K562 (cell line): Measurements from ENCODE around the gene RAD50. TPM values are rescaled to one million over a fixed set of nuclear protein-coding genes. Genes with fewer than 3 reads are reported as not detected.

ENCODE experiments used
- ATAC-seq: fragments of 200-7000 bp; cut with Tn5 transposase; 3 replicates; pipeline ENCODE4 v1.9.1; 2020; ENCODE audit warnings: moderate library complexity
- BruUV-seq: library from RNA; stranded (reverse); fragments of 400-500 nt; replicated peaks from 2 replicates; lab custom pipeline; 2021; lab: Mats Ljungman, UMichigan
- CTCF ChIA-PET: fragments of 300-600 bp; formaldehyde crosslinking; extraction: SDS; loops from one replicate; lab custom pipeline; 2021; ENCODE audit warnings: low intra/inter-chr PET ratio; lab: Yijun Ruan, JAX
- POLR2A ChIA-PET: fragments of 300-600, 350-650 bp; sonication (Branson Sonifier 250); formaldehyde crosslinking; extraction: SDS; loops from one replicate; lab custom pipeline; 2021; ENCODE audit warnings: antibody characterized with exemption, inconsistent platforms; lab: Yijun Ruan, JAX
- DNase-seq, 4 experiments: peaks; one replicate each; pipeline versions ENCODE4 v3.0.0 to v3.0.0-alpha.2; 2011 to 2018; ENCODE audit warnings: low spot score in 3 of 4, mixed read lengths in 3 of 4; ENCODE audit errors: extremely low read depth in 1 of 4
- FAIRE-seq: peaks from 2 replicates; lab custom pipeline; 2011; peaks lifted over from hg19 to GRCh38; lab: Jason Lieb, UNC
- H2AFZ ChIP-seq: 2 replicates; pipeline ENCODE4 v1.6.0; 2011; ENCODE audit warnings: low read depth, low read length, control low read depth, inconsistent platforms
- H3K27ac ChIP-seq: fragments of 200-600 bp; 3 replicates; pipeline ENCODE4 v1.8.0; 2011; ENCODE audit warnings: low read depth, mild to moderate bottlenecking, control low read depth, inconsistent platforms, low read length, moderate library complexity, mixed read lengths; ENCODE audit errors: extremely low read depth
- H3K27me3 ChIP-seq, 2 experiments: fragments of 300-600 bp in 1 of 2; 2 replicates in 1 of 2; 3 replicates in 1 of 2; pipeline versions ENCODE4 v1.6.0 to v1.8.0; 2011; ENCODE audit warnings: inconsistent platforms in 2 of 2, low read length in 2 of 2, mild to moderate bottlenecking in 1 of 2, mixed read lengths in 1 of 2, moderate library complexity in 1 of 2; ENCODE audit not compliant: control insufficient read depth in 2 of 2, insufficient read depth in 2 of 2
- H3K36me3 ChIP-seq: fragments of 300-600 bp; 3 replicates; pipeline ENCODE4 v1.8.0; 2011; ENCODE audit warnings: mild to moderate bottlenecking, low read length, inconsistent platforms; ENCODE audit not compliant: control insufficient read depth, insufficient read depth
- H3K4me1 ChIP-seq, 2 experiments: fragments of 200-600 bp in 1 of 2; replicated peaks in 1 of 2; 2 replicates in 1 of 2; 3 replicates in 1 of 2; pipeline versions ENCODE4 v1.5.1 to v1.8.0; 2011; ENCODE audit warnings: inconsistent platforms in 2 of 2, low read length in 2 of 2, mild to moderate bottlenecking in 1 of 2, mixed read lengths in 1 of 2, moderate library complexity in 1 of 2; ENCODE audit not compliant: control insufficient read depth in 2 of 2, insufficient read depth in 2 of 2
- H3K4me2 ChIP-seq: 2 replicates; pipeline ENCODE4 v1.6.1; 2011; ENCODE audit warnings: low read length, control low read depth, inconsistent platforms, mixed read lengths; ENCODE audit not compliant: insufficient read depth
- H3K4me3 ChIP-seq: fragments of 200-600 bp; sonication (generic), shearing (Covaris generic); 2 replicates; pipeline ENCODE4 v1.5.1; 2016; ENCODE audit warnings: control low read depth, inconsistent platforms
- H3K79me2 ChIP-seq: fragments of 200-600 bp; 3 replicates; pipeline ENCODE4 v1.8.0; 2011; ENCODE audit warnings: low read length, inconsistent platforms; ENCODE audit not compliant: control insufficient read depth, insufficient read depth
- H3K9ac ChIP-seq, 2 experiments: 2 replicates each; pipeline versions ENCODE4 v1.6.0 to v1.6.1; 2011; ENCODE audit warnings: low read depth in 2 of 2, low read length in 2 of 2, control low read depth in 1 of 2, inconsistent platforms in 1 of 2, mild to moderate bottlenecking in 1 of 2, mixed read lengths in 1 of 2; ENCODE audit not compliant: insufficient read depth in 1 of 2
- H3K9me1 ChIP-seq: one replicate; pipeline ENCODE4 v1.6.0; 2011; ENCODE audit warnings: inconsistent platforms, mild to moderate bottlenecking, low read length, moderate library complexity; ENCODE audit not compliant: control insufficient read depth, insufficient read depth
- H3K9me3 ChIP-seq: replicated peaks from 2 replicates; pipeline ENCODE4 v1.5.1; 2011; ENCODE audit warnings: low read depth, low read length, inconsistent platforms; ENCODE audit not compliant: control insufficient read depth, insufficient read depth
- H4K20me1 ChIP-seq: replicated peaks from 2 replicates; pipeline ENCODE4 v1.6.1; 2011; ENCODE audit warnings: low read length, inconsistent platforms, mixed read lengths; ENCODE audit not compliant: control insufficient read depth, insufficient read depth
- BCL6 ChIP-seq: fragments of 250-450 bp; sonication (Bioruptor Pico); IDR thresholded peaks from 2 replicates; pipeline ENCODE4 v1.4.0; 2020
- CBX3 ChIP-seq, 2 experiments: IDR thresholded peaks; 1 replicate in 1 of 2; 2 replicates in 1 of 2; pipeline ENCODE4 v1.6.1; 2012; ENCODE audit warnings: inconsistent platforms in 2 of 2, low read length in 2 of 2, borderline replicate concordance in 1 of 2, control low read depth in 1 of 2
- DLX4 ChIP-seq: fragments of 250-450 bp; sonication (Bioruptor Pico); IDR thresholded peaks from 2 replicates; pipeline ENCODE4 v1.6.1; 2021; ENCODE audit warnings: mild to moderate bottlenecking
- E2F6 ChIP-seq, 2 experiments: IDR thresholded peaks; 2 replicates each; pipeline ENCODE4 v1.6.1; 2011; ENCODE audit warnings: borderline replicate concordance in 1 of 2, control low read depth in 1 of 2, low read depth in 1 of 2, low read length in 1 of 2, mild to moderate bottlenecking in 1 of 2, mixed read lengths in 1 of 2, moderate library complexity in 1 of 2; ENCODE audit not compliant: insufficient read depth in 1 of 2, insufficient read length in 1 of 2, poor library complexity in 1 of 2, severe bottlenecking in 1 of 2; ENCODE audit errors: extremely low read depth in 1 of 2
- FOXK1 ChIP-seq: sonication (generic); formaldehyde crosslinking; IDR thresholded peaks from 2 replicates; pipeline ENCODE4 v1.8.0; 2022; ENCODE audit warnings: missing genetic modification reagents, mild to moderate bottlenecking, borderline replicate concordance
- GABPB1 ChIP-seq: sonication (generic); formaldehyde crosslinking; IDR thresholded peaks from 2 replicates; pipeline ENCODE4 v1.8.0; 2022; ENCODE audit warnings: mild to moderate bottlenecking, missing genetic modification reagents
- HMGXB4 ChIP-seq: sonication (generic); formaldehyde crosslinking; IDR thresholded peaks from 2 replicates; pipeline ENCODE4 v1.8.1; 2023; ENCODE audit warnings: mild to moderate bottlenecking, missing genetic modification reagents
- NFYB ChIP-seq: IDR thresholded peaks from 2 replicates; pipeline ENCODE4 v1.6.1; 2011; ENCODE audit warnings: mild to moderate bottlenecking, moderate library complexity; ENCODE audit not compliant: insufficient read length; ENCODE audit errors: extremely low read depth
- STAG1 ChIP-seq: sonication (generic); formaldehyde crosslinking; IDR thresholded peaks from 2 replicates; pipeline ENCODE4 v1.5.0; 2020; ENCODE audit warnings: missing genetic modification reagents, borderline replicate concordance
- TRIM24 ChIP-seq, 2 experiments: fragments of 450-650 bp; IDR thresholded peaks; 2 replicates each; pipeline ENCODE4 v1.6.1; 2016
- TRIM28 ChIP-seq: fragments of 450-650 bp; IDR thresholded peaks from 2 replicates; pipeline ENCODE4 v1.6.1; 2017
- ZNF143 ChIP-seq: sonication (generic); formaldehyde crosslinking; IDR thresholded peaks from 2 replicates; pipeline ENCODE4 v1.9.0; 2022; ENCODE audit warnings: mild to moderate bottlenecking, missing genetic modification reagents
- WGBS: fragments of 100-300 bp; shearing (Covaris generic); methylation state at CpG from one replicate; pipeline ENCODE4 v1.1.6; 2016; ENCODE audit warnings: low coverage, mixed read lengths; ENCODE audit not compliant: insufficient coverage; ENCODE audit errors: missing lambda C conversion rate; 5-methylcytosine and 5-hydroxymethylcytosine counted together
- in situ Hi-C: fragments of 300-500 bp; cut with MboI; formaldehyde crosslinking; loops from 4 replicates; pipeline ENCODE4 v1.15.0; 2018; ENCODE audit warnings: inconsistent platforms, mixed read lengths
- intact Hi-C: fragments of 100-400 bp; cut with micrococcal nuclease; formaldehyde crosslinking; loops from 2 replicates; pipeline ENCODE4 v1.14.2; 2022
- polyA plus RNA-seq, 8 experiments: library from polyadenylated mRNA; depleted of rRNA in 4 of 8; stranded (reverse) in 5 of 8; unstranded in 3 of 8; fragments of >200 nt; fragmentation: Nextera tagmentation in 2 of 8; fragmentation: Illumina TruSeq in 1 of 8; extraction: Ambion mirVana in 2 of 8; extraction: Trizol in 1 of 8; gene quantifications; 2 replicates each; pipeline versions ENCODE4 v1.2.1 to v1.2.3, GENCODE V29; 2011 to 2014; ENCODE audit warnings: inconsistent platforms in 1 of 8, missing spikeins in 1 of 8
- total RNA-seq, 7 experiments: library from RNA; depleted of rRNA in 6 of 7; stranded (reverse); fragments of >200 nt in 6 of 7; fragmentation: Illumina TruSeq in 2 of 7; extraction: Trizol in 2 of 7; gene quantifications; 2 replicates each; pipeline versions ENCODE4 v1.2.1 to v1.2.3, GENCODE V29; 2011 to 2021; ENCODE audit warnings: low replicate concordance in 1 of 7
- TF ChIP-seq, protein P1 (sequence below): fragments of 250-450 bp; sonication (Bioruptor Pico); IDR thresholded peaks from 2 replicates; pipeline ENCODE4 v1.5.0; 2020; ENCODE audit warnings: mild to moderate bottlenecking
- TF ChIP-seq, protein P2 (sequence below): fragments of 450-650 bp; IDR thresholded peaks from 2 replicates; pipeline ENCODE4 v1.6.1; 2017; ENCODE audit warnings: antibody characterized with exemption

Gene RAD50
- total and polyA plus RNA-seq, 9 of the 15 experiments (the other 6 are each of a cell fraction or from before 2014, with no cell fraction given) = 15.3 to 74.2 (median 44.1) TPM

DNA sequence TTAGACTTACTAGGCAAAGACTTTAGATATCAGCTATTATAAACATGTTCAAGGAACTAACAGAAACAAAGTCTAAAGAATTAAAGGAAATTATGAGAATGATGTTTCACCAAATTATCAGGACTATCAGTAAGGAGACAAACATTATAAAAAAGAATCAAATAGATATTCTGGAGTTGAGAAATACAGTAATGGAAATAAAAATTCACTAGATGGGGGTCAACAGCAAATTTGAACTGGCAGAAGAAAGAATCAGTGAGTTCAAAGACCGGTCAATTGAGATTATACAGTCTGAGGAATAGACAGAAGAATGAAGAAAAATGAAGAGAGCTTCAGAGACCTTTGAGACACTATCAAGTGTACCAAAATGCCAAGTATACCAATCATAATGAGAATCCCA, 91.6 kb downstream of the RAD50 start:
- intact Hi-C loops = no loop called here
- in situ Hi-C loops = no loop called here
- H3K79me2 ChIP-seq = no peaks in the 10 kb centered on the region
- FAIRE-seq = no peak
- H3K27me3 ChIP-seq = no peaks in the 10 kb centered on the region
- DNase-seq = no peak
- H3K4me1 ChIP-seq = peaks cover 12 to 13% of the 10 kb centered on the region in 2 experiments; a peak in 4 of 5 replicates
- H3K27ac ChIP-seq = no peak overlapping the region
- WGBS = 78% methylated on average over 1 of the region's 1 CpG
- H3K36me3 ChIP-seq = peaks cover under 1% of the 10 kb centered on the region; the same call in 1 of the 3 replicates
- no peak for ATAC-seq
- peaks cover 9% of the 10 kb centered on the region for H3K9me3 ChIP-seq
- ChIA-PET CTCF (no interaction called here), POLR2A (interaction anchor here (1.0 kb wide), 1 partner anchor 13 kb away, joined by 4 read pairs; no protein-coding TSS in a partner anchor)
- no peak overlapping the region for H3K4me3 ChIP-seq
- BruUV-seq = no TSS peak
- no peak overlapping the region for H3K4me2 ChIP-seq
- no peaks in the 10 kb centered on the region for H4K20me1 ChIP-seq
- no peak overlapping the region for H2AFZ ChIP-seq
- no peak overlapping the region for H3K9ac ChIP-seq
- no peaks in the 10 kb centered on the region for H3K9me1 ChIP-seq
- TF ChIP-seq TRIM24 (IDR thresholded peaks at IDR 0.05) (peak in 1 of 2 experiments; percentile 19; a peak in 1 of 4 replicates), TRIM28 (peak; percentile 78; the same call in 1 of the 2 replicates), FOXK1 (CRISPR knock-in tag) (no peak), DLX4 (CRISPR knock-in tag) (no peak), GABPB1 (CRISPR knock-in tag) (no peak), BCL6 (no peak), NFYB (no peak), E2F6 (IDR thresholded peaks at IDR 0.05; ENCODE audit: borderline replicate concordance in 1 of 2, extremely low read depth in 1 of 2, insufficient read depth in 1 of 2, insufficient read length in 1 of 2, low read depth in 1 of 2, low read length in 1 of 2, poor library complexity in 1 of 2, severe bottlenecking in 1 of 2) (no peak), CBX3 (IDR thresholded peaks at IDR 0.05; ENCODE audit: borderline replicate concordance in 1 of 2, low read length in 2 of 2) (peak in 1 of 2 experiments; percentile 63; a peak in 2 of 3 replicates), STAG1 (no peak), HMGXB4 (CRISPR knock-in tag) (no peak), ZNF143 (CRISPR knock-in tag) (no peak)
- TF ChIP-seq, protein P1, sequence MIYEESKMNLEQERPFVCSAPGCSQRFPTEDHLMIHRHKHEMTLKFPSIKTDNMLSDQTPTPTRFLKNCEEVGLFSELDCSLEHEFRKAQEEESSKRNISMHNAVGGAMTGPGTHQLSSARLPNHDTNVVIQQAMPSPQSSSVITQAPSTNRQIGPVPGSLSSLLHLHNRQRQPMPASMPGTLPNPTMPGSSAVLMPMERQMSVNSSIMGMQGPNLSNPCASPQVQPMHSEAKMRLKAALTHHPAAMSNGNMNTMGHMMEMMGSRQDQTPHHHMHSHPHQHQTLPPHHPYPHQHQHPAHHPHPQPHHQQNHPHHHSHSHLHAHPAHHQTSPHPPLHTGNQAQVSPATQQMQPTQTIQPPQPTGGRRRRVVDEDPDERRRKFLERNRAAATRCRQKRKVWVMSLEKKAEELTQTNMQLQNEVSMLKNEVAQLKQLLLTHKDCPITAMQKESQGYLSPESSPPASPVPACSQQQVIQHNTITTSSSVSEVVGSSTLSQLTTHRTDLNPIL (CRISPR knock-in tag) = no peak
- TF ChIP-seq, protein P2, sequence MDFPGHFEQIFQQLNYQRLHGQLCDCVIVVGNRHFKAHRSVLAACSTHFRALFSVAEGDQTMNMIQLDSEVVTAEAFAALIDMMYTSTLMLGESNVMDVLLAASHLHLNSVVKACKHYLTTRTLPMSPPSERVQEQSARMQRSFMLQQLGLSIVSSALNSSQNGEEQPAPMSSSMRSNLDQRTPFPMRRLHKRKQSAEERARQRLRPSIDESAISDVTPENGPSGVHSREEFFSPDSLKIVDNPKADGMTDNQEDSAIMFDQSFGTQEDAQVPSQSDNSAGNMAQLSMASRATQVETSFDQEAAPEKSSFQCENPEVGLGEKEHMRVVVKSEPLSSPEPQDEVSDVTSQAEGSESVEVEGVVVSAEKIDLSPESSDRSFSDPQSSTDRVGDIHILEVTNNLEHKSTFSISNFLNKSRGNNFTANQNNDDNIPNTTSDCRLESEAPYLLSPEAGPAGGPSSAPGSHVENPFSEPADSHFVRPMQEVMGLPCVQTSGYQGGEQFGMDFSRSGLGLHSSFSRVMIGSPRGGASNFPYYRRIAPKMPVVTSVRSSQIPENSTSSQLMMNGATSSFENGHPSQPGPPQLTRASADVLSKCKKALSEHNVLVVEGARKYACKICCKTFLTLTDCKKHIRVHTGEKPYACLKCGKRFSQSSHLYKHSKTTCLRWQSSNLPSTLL = no peak
